HG03103 (cell line): Measurements from ENCODE around the gene TNFSF11.

ENCODE experiments used
- ATAC-seq: cut with Tn5 transposase; IDR thresholded peaks from one replicate; pipeline ENCODE4 v1.9.1; 2021; ENCODE audit warnings: low read depth; ENCODE audit not compliant: unreplicated experiment

TNFSF11 gene

DNA sequence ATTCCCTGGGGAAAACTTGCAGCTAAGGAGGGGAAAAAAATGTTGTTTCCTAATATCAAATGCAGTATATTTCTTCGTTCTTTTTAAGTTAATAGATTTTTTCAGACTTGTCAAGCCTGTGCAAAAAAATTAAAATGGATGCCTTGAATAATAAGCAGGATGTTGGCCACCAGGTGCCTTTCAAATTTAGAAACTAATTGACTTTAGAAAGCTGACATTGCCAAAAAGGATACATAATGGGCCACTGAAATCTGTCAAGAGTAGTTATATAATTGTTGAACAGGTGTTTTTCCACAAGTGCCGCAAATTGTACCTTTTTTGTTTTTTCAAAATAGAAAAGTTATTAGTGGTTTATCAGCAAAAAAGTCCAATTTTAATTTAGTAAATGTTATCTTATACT, 33.6 kb downstream of the TNFSF11 start:
- ATAC-seq, result no peak

DNA sequence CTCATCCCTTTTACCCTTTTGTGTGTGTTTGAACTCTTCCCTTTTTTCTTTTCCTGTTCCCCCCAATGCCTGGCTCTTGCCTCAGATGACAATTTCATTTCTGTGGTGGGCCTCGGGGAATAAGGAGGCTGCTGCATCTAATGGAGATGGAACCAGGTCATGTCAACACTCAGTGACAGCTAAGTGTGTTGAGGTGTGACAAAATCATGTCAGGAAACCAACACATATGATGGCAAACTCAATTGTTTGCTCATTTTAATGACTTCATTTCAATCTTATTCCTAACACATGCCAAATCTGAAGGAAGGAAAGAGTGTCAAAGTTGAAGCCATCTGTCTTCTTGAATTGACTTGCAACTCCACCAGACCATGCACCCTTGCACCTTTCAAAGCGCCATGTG, 36.7 kb downstream of the TNFSF11 start:
- ATAC-seq, result no peak

DNA sequence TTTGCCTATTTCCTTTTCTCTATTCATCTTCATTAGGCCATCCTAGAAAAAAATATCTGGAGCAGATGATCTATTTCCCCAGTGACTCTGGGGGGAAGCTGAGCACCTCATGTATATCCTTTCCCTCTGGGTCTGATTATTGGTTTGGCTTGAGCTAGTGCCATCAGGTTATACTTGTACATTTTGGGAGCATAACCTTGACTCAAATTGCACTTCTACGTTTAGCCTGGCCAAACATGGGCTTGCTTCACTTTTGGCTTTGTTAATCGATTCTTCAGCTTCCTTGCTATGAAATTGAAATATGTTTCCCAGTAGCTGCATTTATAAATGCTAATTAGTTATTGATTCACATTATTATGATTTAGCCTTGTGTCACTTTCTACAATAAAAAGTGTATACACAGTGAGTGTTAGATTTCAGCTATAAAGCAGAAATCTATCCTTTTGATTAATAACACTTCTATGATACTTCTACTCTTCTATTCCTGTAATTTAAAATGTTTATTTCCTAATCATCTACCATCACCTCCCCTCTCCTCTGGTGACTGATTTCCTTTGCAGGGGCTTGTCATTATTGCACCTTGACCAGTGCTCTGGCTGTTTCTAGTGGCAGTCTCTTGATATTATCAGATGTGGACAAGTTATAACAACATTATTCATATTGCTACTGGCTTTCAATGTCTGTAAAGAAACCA, 37.3 kb downstream of the TNFSF11 start:
- ATAC-seq, result no peak

DNA sequence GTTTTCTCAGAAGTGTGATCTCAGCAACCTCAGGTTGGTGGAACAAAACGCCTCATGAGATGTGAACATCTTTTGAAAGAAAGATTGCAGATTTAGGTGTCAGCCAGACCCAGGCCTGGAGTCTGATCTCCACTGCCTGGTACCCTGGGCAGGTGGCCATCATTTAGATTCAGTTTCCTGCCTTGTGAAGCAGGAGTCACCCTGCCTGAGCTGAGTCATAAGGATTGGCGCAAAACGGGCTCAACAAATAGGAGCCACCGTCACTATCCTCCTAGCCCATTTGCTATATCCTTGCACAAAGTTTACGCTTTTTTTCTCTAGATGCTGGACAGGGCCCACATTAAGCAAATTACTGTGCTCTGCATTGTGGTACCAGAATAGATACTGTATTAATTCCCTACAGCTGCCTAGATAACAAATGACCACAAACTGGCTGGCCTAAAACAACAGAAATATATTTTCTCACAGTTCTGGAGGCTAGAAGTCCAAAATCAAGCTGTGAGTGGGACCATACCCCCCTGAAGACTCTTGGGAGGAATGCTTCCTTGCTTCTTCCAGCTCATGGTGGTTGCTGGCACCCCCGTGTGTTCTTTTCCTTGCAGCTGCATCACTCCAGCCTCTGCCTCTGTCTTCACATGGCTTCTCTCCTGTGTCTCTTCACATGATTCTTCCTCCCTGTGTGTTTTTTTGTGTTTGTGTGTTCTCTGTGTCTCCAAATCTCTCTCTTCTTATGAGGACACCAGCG, 38.2 kb downstream of the TNFSF11 start:
- no peak for ATAC-seq

DNA sequence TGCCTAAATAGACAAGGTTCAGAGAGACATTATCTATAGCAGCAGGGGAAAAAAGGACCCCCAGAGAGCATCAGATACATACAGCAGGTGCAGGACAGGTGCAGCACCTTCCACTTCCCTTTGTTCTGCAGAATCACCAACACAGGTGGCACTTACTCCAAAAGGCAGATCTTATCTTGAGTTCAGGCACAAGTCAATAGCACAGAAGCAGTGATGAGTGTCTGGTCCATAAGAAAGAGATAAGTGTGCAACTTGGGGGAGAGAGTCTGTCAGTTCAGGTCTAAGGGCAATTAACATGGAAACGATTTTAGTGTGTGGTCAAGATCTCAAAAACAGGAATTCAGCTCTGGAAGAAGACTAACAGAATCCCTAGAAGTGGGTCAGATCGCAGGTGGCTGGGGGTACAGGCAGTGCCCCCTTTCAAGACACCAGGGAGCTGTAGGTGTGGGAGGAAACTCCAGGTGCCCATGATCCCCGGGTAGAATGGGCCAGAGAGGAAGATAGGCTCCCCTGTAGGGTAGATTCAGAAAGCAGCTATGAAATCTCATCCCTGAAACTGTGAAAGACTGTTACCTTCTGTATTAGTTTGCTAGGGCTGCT, 40.6 kb downstream of the TNFSF11 start:
- ATAC-seq, result no peak

DNA sequence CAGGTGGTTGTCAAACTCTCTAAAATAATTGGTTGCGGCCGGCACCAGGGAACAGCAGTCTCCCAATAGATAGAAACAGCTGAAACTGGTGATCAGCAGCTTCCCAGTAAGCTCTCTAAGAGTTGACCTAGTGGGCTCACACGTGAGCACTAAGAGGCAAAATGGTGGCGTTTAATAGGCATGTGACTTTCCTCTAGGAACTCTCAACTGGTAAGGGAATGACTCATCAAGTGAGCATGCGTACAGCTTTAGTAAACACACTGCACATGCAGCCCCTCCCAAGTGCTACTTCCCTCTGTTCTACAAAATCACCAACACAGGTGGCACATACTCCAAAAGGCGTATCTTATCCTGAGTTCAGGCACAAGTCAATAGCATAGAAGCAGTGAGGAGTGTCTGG, 41.7 kb downstream of the TNFSF11 start:
- no peak for ATAC-seq

DNA sequence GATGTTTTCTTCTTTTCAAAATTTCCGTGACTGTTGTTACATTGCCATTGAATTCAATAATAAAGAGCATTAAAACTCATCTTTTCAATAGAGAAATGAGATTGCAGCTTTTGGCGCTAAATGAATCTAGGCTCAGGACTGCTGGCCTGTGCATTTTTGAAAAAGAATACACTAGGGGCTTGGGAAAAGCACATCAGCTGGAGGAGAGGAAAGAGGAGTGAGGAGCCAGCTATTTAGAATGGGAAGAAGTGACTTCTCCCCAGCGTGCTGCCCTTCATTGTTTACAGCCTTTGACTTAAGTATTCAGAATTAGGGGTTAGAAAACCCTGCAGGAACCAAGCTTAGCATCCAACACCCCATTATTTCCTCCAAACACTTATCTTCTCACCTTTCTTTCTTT, 43.3 kb downstream of the TNFSF11 start:
- ATAC-seq, result no peak

DNA sequence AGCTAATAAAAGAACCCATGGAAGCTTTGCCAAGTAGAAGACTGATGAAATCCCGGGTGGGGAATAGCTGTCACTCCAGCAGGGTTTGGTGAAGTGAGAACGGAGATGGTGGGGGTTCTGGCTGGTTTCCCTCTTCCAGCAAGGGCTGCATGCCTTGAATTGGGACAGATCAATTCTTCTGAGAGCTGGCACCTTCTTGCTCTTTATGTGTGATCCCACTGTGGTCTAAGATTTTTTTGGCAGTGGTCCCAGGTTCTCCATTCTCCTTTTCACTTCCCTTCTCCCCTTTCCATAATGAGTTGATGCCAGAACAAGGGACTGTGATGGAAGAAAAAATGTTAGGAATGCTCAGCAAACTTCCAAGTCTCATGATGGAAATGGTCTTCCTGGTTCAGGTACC, 50.0 kb downstream of the TNFSF11 start:
- ATAC-seq, result no peak

DNA sequence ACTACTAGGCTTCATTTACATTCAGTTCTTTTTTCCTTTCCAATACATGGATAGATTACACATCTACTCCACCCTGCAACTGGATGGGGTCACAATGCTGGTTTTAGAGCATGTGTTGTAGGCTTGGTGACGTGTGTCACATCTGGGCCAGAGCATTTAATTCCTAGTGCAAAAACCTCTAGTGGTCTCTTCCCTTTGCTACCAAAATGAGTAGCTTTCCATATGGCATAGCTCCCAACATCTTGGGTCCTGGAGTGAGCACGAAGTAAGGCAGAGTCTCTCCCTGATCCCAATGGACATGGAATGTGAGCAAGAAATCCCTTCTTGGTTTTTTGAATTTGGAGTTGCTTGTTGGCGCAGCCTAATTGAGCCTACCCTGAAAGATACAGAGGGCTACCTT, 51.7 kb downstream of the TNFSF11 start:
- no peak for ATAC-seq

DNA sequence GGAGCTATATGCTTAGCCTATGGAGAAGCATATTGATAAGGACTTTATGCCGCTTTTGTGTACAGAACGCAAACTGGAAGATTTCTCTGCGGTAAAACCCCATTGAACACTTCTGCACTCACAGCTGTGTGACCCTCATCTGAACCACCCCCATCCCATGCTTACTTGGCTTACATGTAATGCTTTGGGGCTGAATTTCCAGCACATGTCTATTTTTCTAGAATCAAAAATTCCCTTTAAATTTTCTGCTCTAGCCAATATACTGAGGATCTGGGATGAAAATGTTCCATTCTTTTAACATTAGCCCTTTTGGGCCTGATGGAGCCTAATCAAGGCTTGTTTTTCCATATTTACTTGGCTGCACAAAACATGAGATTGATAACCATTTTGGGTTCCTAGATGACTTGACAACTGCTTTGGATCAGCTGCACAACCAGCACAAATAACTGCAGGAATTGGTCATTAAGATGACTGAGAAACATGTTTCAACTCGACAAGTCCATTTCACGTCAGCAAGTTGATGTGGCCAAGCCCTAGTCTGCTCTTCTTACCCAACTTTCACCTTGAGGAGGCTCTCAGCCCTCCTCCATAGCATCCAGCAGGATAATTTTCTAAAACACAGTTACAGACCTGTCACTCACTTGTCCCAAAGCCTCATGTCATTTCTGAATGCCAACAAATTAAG, 52.4 kb downstream of the TNFSF11 start:
- no peak for ATAC-seq

DNA sequence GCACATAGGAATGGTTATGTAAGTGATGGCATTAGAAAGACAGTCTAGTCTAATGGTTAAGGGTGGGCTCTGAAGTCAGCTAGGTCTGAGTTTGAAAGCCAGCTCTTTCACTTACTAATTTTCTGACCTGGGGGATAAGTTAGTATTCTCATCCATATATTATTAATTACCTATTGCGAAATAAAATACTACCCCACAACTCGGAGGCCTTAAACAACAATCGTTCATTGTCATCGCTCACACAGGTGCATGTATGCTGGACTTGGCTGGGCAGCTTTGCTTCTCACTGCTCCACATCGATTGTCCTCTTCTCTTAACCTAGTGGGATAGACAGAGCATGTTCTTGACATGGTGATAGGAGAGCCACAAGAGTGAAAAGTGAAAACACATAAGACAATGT, 54.7 kb downstream of the TNFSF11 start:
- ATAC-seq, result no peak

DNA sequence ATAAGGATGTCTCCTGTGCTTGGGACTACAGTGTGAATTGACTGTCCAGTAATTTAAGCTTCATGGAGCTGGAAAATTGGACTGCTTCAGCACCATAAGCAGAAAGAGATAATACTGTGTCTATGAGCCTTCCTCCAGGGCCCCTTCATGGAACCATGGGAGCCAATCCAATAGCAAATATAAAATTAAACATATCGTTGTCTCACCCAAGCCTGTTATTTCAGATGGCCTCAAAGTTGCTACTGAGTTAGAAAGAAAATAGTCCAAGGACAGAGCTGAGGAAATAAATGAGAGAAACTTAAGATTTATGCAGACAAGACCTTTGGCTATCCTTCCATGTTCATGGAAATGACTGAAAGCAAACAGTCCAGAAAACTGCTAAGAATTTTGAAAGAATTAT, 57.2 kb downstream of the TNFSF11 start:
- ATAC-seq, result no peak

DNA sequence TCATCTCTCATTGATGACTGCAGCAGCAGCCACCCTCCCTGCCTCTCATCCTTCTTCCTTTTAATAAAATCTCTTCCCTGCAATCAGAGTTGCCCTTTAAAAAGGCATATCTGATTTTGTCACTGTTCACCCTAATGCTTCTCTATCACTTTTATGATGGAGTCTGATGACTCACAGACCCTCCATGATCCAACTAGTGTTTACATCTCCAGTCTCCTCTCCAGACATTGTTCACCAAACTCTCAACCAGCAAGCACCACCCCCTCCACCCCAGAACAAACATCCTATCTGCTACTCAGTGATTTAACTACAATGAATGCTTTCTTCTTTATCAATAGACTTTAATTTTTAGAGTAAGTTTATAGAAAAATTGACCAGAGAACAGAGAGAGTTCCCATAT, 59.5 kb downstream of the TNFSF11 start:
- ATAC-seq, result no peak

DNA sequence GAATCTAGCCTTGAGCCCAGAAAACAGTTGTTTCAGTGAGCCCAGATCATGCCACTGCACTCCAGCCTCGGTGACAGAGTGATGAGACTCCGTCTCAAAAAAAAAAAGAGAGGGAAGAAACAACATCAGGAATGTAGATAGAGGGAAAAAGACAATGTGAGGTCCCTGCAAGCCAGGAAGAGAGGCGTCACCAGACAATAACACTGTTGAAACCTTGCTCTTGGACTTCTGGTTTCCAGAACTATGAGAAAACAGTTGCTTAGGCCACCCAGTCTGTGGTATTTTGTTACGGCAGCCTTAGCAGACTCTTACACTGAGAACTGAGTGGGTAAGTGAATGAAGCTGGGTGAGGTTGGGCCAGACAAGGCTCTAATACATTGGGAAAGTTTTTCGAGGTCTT, 64.1 kb downstream of the TNFSF11 start:
- no peak for ATAC-seq

DNA sequence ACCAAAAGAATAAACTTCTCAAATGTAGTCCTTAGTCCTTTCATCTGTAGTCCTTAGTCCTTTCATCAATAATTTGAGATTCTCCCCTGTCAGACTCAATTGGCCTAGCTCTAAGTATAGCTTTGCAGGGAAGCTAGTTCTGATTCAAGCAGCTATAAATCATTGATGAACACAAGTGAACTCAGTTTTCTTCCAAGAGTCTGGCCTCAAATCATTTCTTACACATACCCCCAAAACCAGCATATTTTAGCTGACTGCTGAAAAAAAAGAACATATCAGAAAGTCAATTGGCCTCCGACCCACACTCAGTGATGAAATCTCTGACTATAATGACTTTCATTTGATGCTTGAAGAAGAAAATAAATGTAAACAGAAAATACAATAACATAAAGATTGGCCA, 64.9 kb downstream of the TNFSF11 start:
- ATAC-seq, result no peak

DNA sequence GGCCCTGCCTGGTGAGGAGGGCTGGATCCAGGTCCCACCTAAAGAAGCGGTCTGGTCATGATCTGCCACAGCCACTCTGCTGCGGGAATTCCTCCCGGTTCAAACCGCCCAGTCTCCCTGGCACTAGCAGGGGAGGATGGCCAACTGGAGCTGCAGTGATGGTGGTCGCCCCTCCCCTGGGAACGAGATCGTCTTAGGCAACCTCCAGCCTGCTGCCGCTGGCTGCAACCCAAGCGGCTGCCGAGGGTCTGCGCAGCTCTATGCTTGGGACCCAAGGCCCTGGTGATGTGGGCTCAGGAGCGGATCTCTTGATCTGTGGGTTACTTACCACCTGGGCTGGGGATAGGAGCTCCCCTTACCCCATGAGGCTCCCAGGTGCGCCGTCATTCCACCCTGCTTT, 69.1 kb downstream of the TNFSF11 start:
- no peak for ATAC-seq

DNA sequence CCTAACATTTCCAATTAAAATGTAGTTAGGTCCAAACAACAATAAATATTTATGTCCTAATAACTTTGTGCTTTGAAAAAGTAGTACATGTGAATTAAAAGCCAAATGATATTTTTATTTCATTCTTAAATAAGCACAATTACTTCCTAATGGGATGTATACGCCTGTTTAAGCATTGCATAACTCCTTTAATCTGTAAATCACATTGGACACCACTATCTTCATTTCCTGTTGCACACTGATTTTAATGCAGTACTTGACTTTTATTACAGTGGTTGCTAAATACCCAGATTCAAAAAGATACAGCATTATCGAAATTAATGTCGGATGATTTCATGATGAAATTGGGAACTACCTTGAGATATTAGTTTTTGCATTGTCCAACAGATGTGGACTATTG, 70.9 kb downstream of the TNFSF11 start:
- ATAC-seq, result no peak

DNA sequence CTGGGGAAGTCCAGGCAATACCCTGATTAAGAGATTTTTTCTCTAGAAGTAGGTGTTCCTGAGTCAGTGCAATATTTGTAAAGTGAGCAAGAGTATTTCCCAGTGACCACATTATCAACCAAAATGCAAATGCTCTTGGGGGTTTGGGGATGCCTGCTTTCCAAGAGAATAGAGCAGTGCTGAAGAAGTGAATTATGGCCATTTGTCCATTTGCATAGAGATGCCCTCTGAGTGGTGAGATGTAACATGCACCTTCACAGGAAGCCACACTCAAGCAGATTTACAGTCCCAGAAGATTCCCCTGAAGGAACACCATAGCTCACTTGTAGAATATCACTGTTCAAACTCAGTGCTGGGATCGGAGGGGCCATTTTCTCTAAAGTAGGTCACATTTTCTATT, 71.8 kb downstream of the TNFSF11 start:
- no peak for ATAC-seq

DNA sequence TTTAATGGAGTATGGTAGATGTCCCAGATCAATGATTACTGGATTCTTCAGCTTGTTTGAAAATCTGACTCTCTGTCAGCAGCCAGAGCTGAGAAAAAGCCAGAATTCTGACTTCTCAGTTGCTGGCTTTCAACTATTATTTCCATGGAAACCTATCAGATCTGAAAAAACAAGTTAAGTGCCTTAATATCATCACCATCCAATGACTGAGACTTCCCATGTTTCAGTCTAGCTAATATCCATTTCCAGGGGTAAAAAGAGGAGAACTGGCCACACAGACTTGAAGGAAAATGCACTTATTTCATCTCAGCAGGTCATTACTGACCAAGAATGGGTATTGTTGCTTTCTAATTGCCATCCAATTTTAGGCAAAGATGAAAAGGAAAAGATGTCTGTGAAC, 75.2 kb downstream of the TNFSF11 start:
- ATAC-seq, result no peak

DNA sequence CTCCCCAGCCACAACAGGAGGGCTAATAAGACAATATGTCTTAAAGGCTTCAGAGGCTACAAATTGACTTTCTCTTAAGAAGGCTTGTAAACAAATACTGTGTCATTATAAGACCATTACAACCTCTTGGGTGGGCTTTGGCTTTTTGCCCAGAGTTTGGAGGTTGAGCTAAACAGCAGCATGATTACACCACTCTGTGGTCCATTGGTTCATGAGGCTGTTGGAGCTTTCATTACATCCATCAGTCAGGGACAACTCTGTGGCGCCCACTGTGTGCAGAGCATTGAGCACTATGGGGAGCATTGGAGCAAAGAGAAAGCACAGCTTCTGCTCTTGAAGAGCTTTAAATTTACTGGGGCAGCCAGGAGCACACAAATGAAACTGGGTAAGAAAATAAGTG, 75.9 kb downstream of the TNFSF11 start:
- no peak for ATAC-seq

DNA sequence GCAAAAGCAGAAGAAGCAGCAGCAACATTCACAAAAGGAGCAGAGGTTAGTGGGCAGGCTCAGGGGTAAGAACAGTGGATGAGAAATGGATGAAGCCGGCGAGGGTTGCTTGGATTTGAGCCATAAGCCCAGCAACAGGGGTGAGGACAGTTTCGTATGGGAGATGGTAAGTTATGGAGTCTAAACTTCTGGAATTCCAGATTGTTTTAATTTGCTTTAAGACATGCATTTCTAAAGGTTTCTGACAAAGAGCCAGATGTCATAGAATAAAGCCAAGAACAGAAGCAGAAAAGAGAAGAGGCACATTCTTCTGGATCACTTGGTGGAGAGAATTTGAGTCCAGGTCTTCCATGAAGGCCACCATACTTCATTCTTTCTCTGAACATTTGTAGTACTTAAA, 76.6 kb downstream of the TNFSF11 start:
- ATAC-seq, result no peak
